HG02759 (cell line): ENCODE measurements around the gene CNGA3.
A peak's percentile ranks its signal among the peaks of the same experiment; 100 is the strongest.
"Not testable (repeated sequence)": the region's sequence is repeated elsewhere in the genome, so short reads cannot be mapped to it uniquely, and the experiment has no call there.

Experiments used
- ATAC-seq: cut with Tn5 transposase; IDR thresholded peaks from one replicate; pipeline ENCODE4 v1.9.1; 2021; ENCODE audit warnings: mild to moderate bottlenecking, moderate library complexity; ENCODE audit not compliant: unreplicated experiment

Gene CNGA3

DNA sequence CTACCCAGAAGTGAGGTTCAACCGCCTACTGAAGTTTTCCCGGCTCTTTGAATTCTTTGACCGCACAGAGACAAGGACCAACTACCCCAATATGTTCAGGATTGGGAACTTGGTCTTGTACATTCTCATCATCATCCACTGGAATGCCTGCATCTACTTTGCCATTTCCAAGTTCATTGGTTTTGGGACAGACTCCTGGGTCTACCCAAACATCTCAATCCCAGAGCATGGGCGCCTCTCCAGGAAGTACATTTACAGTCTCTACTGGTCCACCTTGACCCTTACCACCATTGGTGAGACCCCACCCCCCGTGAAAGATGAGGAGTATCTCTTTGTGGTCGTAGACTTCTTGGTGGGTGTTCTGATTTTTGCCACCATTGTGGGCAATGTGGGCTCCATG, 49.7 kb downstream of the CNGA3 start:
- ATAC-seq: no peak

DNA sequence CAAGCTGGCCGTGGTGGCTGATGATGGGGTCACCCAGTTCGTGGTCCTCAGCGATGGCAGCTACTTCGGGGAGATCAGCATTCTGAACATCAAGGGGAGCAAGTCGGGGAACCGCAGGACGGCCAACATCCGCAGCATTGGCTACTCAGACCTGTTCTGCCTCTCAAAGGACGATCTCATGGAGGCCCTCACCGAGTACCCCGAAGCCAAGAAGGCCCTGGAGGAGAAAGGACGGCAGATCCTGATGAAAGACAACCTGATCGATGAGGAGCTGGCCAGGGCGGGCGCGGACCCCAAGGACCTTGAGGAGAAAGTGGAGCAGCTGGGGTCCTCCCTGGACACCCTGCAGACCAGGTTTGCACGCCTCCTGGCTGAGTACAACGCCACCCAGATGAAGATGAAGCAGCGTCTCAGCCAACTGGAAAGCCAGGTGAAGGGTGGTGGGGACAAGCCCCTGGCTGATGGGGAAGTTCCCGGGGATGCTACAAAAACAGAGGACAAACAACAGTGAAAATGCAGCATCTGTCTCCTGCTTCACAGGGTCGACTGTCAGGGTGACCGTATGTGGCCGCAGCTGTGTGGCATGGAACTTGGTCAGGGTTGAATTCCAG, 50.6 kb downstream of the CNGA3 start:
- ATAC-seq: no peak

DNA sequence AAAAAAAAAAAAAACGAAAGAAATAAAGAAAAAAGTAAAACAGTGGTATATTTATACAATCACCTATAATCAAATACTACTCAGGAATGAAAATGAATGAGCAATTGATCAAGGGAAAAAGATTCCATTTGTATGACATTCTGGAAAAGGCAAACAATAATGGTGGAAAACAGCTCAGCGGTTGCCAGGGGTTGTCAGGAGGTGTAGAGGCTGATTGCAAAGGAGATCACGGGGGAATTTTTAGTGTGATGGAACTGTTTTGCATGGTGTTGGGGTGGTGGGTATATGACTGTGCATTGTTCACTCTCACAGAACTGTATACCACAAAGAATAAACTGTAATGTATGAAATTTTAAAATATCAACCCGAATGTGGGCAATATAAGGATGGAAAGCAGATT, 52.9 kb downstream of the CNGA3 start:
- no peak for ATAC-seq

DNA sequence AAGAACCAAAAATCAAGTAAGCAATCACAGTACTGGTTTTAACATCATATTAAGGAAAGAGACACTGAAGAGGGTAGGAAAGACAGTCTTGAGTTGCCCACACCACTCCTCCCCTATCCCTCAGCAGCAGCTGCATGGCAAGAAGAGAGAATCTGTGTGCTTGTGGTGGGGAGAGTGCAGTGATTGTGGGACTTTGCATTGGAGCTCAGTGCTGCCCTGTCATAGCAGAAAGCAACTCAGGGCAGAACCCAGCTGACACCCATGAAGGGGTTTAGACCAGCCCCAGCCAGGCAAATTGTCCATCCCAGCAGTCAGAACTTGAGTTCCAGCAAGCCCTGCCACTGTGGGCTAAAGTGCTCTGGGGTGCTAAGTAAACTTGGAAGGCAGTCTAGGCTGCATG, 57.6 kb downstream of the CNGA3 start:
- no peak for ATAC-seq

DNA sequence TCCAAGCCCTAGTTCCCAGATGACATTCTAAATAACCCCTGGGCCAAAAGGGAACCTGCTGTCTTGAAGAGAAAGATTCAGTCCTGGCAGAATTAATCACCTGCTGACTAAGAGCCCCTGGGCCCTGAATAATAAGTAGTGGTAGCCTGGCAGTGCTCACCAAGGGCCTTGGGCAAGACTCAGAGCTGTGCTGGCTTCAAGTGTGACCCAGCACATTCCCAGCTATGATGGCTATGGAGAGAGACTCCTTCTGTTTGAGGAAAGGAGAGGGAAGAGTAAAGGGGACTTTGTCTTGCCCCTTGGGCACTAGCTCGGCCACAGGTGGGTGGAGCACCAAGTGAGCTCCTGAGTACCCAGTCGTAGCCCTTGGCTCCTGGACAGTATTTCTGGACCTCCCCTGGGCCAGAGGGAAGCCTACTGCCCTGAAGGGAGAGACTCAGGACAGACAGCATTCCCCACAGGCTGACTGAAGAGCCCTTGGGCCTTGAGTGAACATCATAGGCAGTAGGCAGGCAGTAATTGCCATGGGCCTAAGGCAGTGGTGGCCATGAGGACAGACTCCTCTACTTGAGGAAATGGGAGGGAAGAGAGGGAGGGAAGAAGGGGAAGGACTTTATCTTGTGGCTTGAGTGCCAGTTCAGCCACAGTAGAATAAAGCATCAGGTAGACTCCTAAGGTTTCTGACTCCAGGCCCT, 58.4 kb downstream of the CNGA3 start:
- ATAC-seq: no peak

DNA sequence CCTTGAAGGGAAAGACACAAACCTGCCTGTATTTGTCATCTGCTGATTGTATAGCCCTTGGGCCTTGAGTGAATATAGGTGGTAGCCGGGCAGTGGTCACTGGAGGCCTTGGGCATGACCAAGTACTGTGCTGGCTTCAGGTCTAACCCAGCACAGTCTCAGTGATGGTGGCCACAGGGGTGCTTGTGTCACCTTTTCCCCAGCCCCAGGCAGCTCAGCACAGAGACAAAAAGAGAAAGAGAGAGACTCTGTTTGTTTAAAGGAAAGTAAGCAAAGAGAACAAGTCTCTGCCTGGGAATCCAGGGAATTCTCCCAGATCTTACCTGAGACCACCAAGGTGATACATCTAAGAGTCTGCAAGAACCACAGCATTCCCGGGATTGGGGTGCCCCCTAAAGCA, 59.0 kb downstream of the CNGA3 start:
- ATAC-seq: no peak

DNA sequence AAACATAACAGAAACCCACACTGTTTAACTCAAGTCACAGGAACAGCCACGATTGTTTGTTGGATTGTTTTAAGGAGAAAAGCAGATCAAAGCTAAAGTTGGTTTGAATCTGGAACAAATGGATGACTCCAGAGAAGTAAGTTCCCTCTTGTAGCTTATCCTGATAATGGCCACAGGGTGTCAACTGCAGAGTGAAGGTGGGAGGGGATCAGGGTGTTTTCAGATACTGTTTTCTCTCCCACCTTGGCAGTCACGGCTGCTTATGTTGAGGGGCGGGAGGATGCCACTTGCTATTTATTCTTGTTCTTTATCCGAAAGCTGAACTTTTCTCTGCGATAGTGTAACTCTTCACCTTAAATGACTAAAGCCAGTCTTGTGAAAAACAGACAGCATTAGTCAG, 61.9 kb downstream of the CNGA3 start:
- no peak for ATAC-seq

DNA sequence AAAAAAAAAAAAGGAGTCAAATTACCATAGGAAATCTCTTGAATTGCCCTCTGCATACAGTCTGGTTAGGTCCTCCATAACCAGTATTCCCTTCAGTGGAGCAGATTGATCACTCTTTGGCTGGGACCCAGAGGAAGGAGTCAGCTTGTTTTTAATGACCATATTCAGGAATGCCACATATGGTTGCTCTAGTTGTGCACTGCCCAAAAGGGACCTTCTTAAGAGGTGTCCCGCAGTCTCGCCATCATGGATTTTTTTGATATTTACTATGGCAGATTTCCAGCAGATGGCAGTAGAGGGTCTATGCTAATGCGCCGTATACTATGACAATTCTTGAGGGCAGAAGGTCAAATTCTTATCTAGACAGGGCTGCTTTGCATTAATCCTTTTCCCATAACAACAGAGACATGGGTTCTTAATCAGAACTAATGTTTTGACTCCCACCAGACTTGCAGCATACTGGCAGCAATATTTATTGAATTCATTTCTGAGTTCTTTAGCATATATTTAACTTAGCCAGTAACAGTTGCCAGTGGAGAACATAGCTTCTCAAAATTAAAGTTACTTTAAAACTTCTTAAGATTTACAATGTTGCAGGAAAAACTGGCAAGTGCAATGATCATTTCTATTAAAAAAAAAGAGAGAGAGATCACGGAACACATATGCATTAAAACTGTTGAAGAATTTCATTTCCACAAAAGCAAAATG, 66.6 kb downstream of the CNGA3 start:
- peak; percentile 75 for ATAC-seq

DNA sequence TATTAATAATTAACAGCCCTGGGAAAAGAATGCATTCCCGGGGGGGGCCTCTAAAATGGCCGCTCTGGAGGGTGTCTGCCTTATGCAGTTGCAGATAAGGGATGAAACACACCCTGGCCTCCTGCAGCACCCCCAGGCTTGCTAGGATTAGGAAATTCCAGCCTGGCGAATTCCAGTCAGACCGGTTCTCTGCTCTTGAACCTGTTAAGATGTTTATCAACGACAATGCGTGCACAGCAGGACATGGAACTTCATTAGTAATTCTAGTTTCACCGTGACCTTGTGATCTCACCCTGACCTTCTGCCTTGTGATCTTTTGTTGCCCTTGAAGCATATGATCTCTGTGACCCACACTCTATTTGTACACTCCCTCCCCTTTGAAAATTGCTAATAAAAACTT, 68.0 kb downstream of the CNGA3 start:
- not testable (repeated sequence) for ATAC-seq

DNA sequence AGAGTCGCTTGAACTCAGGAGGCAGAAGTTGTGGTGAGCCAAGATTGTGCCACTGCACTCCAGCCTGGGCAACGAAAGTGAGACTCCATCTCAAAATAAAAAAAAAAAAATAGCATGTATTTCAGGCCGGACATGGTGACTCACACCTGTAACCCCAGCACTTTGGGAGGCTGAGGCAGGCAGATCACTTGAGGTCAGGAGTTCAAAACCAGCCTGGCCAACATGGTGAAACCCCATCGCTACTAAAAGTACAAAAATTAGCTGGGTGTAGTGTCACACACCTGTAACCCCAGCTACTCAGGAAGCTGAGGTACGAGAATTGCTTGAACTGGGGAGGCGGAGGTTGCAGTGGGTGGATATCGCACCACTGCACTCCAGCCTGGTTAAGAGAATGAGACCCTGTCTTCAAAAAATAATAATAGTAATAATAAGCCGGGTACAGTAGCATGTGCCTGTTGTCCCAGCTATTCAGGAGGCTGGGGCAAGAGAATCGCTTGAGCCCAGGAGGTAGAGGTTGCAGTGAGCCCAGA, 69.5 kb downstream of the CNGA3 start:
- not testable (repeated sequence) for ATAC-seq

DNA sequence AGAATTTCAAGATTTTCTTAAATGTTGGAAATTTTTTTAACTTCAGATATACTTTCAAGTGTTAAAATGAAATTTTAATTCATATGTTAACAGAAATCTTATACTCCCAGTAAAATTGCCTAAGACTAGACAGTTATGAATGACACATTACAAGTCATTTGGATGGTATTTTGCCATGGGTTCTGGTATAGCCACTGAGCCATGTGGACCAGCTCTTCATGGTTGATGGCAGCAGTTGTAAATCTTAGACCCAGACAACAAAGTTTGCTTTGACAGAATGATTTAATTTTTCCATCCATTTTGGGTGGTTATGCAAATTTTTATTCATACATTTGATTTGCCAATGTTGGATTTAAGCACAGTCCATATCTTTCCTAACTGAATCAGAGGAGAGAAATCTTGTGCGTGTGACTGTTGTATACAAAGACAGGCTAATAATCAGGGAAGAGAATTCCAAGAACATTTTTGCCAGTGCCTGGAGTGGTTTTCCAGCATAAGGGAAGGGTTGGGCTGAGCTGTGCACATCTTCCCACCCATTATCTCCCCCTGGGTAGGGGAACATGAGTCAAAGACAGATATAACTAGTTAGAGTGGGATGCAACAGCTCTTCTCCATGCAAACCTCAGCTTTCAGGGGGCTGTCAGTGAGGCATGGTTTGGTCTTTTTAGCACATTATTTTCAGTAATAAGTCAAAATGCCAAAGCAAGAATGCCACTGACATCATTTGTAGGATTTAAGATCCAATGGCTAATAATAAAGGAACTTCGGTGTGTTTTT, 70.3 kb downstream of the CNGA3 start:
- no peak for ATAC-seq

DNA sequence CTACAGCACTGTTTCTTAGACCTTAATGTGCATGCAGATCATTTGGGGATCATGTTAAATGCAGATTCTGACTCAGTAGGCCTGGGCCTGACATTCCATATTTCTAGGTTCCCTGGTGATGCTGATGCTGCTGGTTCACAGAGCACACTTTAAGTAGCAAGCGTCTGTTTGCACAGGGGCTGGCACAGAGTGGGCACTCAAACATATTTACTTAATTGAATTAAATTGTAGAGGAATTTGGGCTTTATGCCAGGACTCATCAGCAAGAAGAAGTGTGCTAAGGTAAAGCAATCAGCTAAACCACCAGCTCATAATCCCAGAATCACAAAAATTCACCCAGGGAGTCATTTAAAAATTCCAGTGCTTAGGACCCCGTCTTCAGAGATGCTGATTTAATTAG, 73.3 kb downstream of the CNGA3 start:
- ATAC-seq: no peak

DNA sequence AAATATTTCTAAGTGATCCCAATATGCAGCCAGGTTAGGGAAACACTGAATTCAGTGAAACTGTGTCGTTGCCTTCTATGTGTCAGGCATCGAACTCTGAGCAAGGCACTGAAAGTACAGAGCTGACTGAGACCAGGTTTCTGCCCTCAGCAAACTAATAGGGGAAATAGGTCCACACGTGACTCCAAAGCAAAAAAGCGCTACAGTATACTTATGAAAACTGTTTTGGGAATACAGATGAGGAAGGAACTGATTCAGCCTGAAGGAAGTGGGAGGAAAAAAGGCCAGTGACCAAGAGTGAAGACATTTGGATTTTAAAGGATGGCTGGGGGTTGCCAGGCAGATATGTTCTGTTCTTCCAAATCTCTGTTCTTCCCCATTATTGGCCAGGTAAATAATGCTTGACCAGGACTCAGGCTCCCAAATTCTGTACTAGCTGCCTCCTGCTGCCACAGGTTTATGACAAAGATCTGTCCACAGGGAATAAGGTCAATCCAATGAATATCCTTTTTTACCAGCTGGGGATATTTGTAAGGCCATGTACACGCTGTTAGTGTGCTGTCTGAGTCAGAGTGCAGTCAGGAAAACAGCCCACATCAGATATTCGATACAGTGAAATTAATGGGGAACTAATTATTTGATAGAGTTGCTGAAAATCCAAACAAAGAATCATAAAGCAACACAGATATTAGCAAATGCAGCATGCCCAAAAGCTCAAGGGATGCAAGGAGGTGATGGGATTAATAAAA, 73.9 kb downstream of the CNGA3 start:
- ATAC-seq: no peak

DNA sequence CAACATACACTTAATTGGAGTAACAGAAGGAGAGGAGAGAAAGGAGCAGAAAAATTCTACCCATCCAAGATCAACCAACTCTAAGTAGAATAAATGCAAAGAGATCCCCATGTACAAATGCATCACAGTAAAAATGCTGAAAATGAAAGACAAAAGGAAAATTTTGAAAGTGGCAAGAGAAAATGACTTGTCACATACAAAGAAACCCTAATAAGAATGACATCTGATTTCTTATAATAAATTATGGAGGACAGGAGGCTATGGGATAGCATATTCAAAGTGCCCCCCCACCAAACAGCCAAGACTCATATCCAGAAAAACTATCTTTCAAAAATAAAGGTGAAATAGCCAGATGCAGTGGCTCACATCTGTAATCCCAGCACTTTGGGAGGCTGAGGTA, 76.2 kb downstream of the CNGA3 start:
- no peak for ATAC-seq

DNA sequence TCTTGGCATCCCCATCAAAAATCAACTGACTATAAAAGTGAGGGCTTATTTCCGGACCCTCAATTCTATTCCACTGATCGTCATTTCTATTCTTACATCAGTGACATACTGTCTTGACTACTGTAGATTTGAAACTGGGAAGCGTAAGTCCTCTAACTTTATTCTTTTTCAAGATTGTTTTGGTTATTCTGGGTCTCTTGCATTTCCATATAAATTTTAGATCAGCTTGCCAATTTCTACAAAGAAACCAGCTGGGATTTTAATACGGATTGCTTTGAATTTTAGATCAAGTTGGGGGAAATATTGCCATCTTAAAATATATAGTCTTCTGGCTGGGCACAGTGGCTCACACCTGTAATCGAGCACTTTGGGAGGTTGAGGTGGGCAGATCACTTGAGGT, 80.5 kb downstream of the CNGA3 start:
- no peak for ATAC-seq

DNA sequence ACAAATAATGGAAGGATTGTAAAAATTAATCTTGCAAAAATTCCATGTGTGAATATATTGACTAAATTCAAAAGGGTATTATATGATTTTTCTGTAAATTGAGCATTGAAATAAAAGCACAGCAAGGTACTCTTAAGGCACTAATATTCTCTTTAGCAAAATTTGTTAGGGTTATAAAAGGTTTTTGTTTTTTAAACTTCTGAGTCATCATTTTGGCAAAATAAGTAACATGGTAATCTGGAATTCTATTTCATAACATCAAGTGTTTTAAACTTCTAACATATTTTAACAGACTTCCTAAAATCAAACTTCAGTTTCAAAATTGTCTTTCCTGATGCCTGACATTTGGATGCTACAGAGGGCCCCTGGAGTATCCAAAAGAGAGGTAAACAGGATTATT, 85.9 kb downstream of the CNGA3 start:
- ATAC-seq: no peak

DNA sequence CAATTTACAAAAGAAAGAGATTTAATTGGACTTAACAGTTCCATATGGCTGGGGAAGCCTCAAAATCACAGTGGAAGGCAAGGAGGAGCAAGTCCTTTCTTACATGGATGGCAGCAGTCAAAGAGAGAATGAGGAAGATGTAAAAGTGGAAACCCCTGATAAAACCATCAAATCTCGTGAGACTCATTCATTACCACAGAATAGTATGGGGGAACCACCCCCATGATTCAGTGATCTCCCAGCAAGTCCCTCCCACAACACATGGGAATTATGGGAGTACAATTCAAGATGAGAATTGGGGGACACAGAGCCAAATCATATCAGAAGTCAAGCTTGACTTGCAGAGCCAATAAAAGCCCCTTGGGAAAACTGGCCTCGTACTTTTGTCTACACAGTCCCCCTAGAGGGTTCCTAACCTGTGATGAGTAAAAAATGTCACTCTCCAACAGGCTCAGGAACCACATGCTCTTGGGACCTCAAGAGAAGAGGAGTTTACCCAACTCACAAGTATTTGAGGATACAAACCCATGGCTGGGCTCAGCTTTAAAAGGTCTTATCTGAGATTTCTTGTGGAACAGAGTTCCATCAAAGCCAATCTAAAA, 87.2 kb downstream of the CNGA3 start:
- ATAC-seq: no peak

DNA sequence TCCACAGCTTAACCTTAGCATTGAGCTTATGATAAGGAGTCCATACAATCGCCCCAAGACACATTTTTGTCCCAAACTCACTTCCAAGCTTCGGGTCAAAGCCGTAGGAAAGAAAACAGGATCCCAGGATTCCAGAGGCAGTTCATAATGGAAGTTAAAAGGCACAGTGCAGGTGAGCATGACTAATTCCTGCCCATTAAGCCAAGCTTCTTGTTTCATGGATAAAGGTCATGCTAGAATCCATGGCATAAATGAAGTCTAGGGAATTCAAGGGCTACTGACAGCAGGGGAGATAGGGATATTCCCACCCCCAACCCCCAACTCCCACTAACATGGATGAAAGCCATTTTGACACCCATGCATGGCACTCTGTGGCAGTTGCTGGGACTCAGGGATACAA, 88.2 kb downstream of the CNGA3 start:
- no peak for ATAC-seq

DNA sequence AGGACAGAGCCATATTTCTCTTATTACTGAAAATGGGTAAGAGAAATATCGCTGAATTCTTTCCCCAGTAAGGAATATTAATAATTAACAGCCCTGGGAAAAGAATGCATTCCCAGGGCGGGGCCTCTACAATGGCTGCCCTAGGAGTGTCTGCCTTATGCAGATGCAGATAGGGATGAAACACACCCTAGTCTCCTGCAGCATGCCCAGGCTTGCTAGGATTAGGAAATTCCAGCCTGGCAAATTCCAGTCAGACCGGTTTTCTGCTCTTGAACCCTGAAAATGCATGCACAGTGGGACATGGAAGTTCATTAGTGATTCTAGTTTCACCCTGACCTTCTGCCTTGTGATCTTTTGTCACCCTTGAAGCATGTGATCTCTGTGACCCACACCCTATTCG, 89.4 kb downstream of the CNGA3 start:
- not testable (repeated sequence) for ATAC-seq

DNA sequence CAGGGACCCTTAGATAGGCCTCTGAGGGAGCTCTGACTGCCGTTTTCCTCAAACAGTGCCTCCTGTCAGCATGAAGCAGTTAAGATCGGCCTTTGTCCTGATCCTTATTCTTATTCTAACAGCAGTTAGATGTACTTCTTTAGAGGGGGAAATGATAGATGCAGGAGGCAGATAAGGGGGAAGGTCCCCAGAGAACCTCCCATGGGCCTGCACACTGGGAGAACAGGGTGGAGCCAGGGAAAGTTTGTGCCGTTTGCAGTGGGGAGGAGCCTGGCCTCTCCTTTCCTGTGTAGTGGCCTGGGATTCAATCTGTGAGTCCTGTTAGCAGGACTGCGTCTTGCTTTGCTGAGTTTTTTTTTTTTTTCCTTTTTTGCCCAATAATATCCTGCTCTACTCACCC, 90.5 kb downstream of the CNGA3 start:
- ATAC-seq: no peak
